ENCODE results near the gene GALR2.
A peak's percentile ranks its signal among the peaks of the same experiment; 100 is the strongest.

- no peak for TF ChIP-seq EP300 (IDR thresholded peaks at IDR 0.05)
- TF ChIP-seq POLR2AphosphoS5 (IDR thresholded peaks at IDR 0.05), result peak; percentile 77 to 87
Observed at GRCh38 chr17:76072148-76072858, 2.3 kb upstream of the GALR2 start, which contains the start of gene SRP68.
